Measurements from ENCODE around the gene FOXE3.

FOXE3 gene

GRCh38 chr1:47442842-47443529, 26.9 kb downstream of the FOXE3 start:
- no peak for DNase-seq (ENCODE audit: extremely low spot score)
- TF ChIP-seq, protein P1, sequence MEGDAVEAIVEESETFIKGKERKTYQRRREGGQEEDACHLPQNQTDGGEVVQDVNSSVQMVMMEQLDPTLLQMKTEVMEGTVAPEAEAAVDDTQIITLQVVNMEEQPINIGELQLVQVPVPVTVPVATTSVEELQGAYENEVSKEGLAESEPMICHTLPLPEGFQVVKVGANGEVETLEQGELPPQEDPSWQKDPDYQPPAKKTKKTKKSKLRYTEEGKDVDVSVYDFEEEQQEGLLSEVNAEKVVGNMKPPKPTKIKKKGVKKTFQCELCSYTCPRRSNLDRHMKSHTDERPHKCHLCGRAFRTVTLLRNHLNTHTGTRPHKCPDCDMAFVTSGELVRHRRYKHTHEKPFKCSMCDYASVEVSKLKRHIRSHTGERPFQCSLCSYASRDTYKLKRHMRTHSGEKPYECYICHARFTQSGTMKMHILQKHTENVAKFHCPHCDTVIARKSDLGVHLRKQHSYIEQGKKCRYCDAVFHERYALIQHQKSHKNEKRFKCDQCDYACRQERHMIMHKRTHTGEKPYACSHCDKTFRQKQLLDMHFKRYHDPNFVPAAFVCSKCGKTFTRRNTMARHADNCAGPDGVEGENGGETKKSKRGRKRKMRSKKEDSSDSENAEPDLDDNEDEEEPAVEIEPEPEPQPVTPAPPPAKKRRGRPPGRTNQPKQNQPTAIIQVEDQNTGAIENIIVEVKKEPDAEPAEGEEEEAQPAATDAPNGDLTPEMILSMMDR (IDR thresholded peaks at IDR 0.05; ENCODE audit: control extremely low read depth, extremely low read depth, low read depth, missing control alignments), result no peak
- ChIA-PET CTCF (interaction anchor here (1.2 to 3.2 kb wide), 2 partner anchors 11 to 267 kb away, joined by 3 to 16 read pairs; no protein-coding TSS in a partner anchor), POLR2A (no interaction called here)

- no peak for DNase-seq (ENCODE audit: extremely low spot score)
- ChIA-PET CTCF (interaction anchor here (1.1 to 3.2 kb wide), 3 partner anchors 7 to 267 kb away, joined by 3 to 16 read pairs (median 4); no protein-coding TSS in a partner anchor), POLR2A (no interaction called here)
- TF ChIP-seq, protein P1 (IDR thresholded peaks at IDR 0.05; ENCODE audit: control extremely low read depth, extremely low read depth, low read depth, missing control alignments), result no peak
These were observed 27.6 kb downstream of the FOXE3 start for GRCh38 chr1:47443530-47444296.

- POLR2A ChIA-PET, result no interaction called here
- TF ChIP-seq, protein P1 (IDR thresholded peaks at IDR 0.05; ENCODE audit: control extremely low read depth, extremely low read depth, low read depth, missing control alignments), result no peak
- CTCF ChIA-PET, result interaction anchor here (0.9 to 1.1 kb wide), 2 partner anchors 8 to 12 kb away, joined by 3 to 4 read pairs; no protein-coding TSS in a partner anchor
- DNase-seq (ENCODE audit: extremely low spot score), result no peak
These were observed 28.1 kb downstream of the FOXE3 start for GRCh38 chr1:47444297-47444561.

- CTCF ChIA-PET, result interaction anchor here (0.9 to 1.1 kb wide), 2 partner anchors 8 to 13 kb away, joined by 3 to 4 read pairs; no protein-coding TSS in a partner anchor
- TF ChIP-seq, protein P1 (IDR thresholded peaks at IDR 0.05; ENCODE audit: control extremely low read depth, extremely low read depth, low read depth, missing control alignments), result no peak
- DNase-seq (ENCODE audit: extremely low spot score), result no peak
- POLR2A ChIA-PET, result no interaction called here
These were observed 28.7 kb downstream of the FOXE3 start for GRCh38 chr1:47444562-47445465.

GRCh38 chr1:47445823-47446550, 29.9 kb downstream of the FOXE3 start:
- POLR2A ChIA-PET, result no interaction called here
- CTCF ChIA-PET, result interaction anchor here (1.5 to 5.9 kb wide), 2 partner anchors 8 to 14 kb away, joined by 4 to 41 read pairs; partner anchors contain the start of gene FOXD2
- no peak for DNase-seq (ENCODE audit: extremely low spot score)
- TF ChIP-seq, protein P1 (IDR thresholded peaks at IDR 0.05; ENCODE audit: control extremely low read depth, extremely low read depth, low read depth, missing control alignments), result no peak

All from GM10248 (cell line).